CD14-positive monocyte (primary cell): ENCODE results near the gene GRAMD1A. TPM values are rescaled to one million over a fixed set of nuclear protein-coding genes. Genes with fewer than 3 reads are reported as not detected.

Source experiments
- DNase-seq, 3 donors: peaks; one replicate each; pipeline ENCODE4 v3.0.0-alpha.2; 2011 to 2022
- H2AFZ ChIP-seq: 2 replicates; pipeline ENCODE4 v1.6.0; 2012; ENCODE audit warnings: mild to moderate bottlenecking, low read depth, low read length, inconsistent platforms; ENCODE audit not compliant: insufficient read depth, poor library complexity, severe bottlenecking
- H3K27ac ChIP-seq, 2 donors: 1 replicate in 1 of 2; 2 replicates in 1 of 2; pipeline ENCODE4 v1.5.1; 2012 to 2013; ENCODE audit warnings: low read length in 2 of 2, control low read depth in 1 of 2, inconsistent platforms in 1 of 2, low read depth in 1 of 2, mild to moderate bottlenecking in 1 of 2
- H3K27me3 ChIP-seq, 2 donors: one replicate each; pipeline versions ENCODE4 v1.6.0 to v1.6.1; 2011 to 2013; ENCODE audit warnings: low read length in 2 of 2; ENCODE audit not compliant: control insufficient read depth in 2 of 2, insufficient read depth in 2 of 2
- H3K36me3 ChIP-seq, 2 donors: replicated peaks in 1 of 2; 1 replicate in 1 of 2; 2 replicates in 1 of 2; pipeline versions ENCODE4 v1.5.1 to v1.6.1; 2012 to 2013; ENCODE audit warnings: low read length in 2 of 2, control low read depth in 1 of 2, inconsistent platforms in 1 of 2, mild to moderate bottlenecking in 1 of 2; ENCODE audit not compliant: insufficient read depth in 2 of 2, control insufficient read depth in 1 of 2
- H3K4me1 ChIP-seq, 2 donors: 1 replicate in 1 of 2; 2 replicates in 1 of 2; pipeline versions ENCODE4 v1.5.1 to v1.6.1; 2012 to 2013; ENCODE audit warnings: low read length in 2 of 2, control low read depth in 1 of 2, inconsistent platforms in 1 of 2, mild to moderate bottlenecking in 1 of 2, moderate library complexity in 1 of 2; ENCODE audit not compliant: insufficient read depth in 2 of 2, control insufficient read depth in 1 of 2
- H3K4me2 ChIP-seq: replicated peaks from 2 replicates; pipeline ENCODE3; 2012; ENCODE audit warnings: low read length, moderate library complexity, mild to moderate bottlenecking; ENCODE audit not compliant: poor library complexity, severe bottlenecking; ENCODE audit errors: extremely low read depth
- H3K4me3 ChIP-seq, 3 experiments: fragments of 200-600 bp in 1 of 3; sonication (generic) in 1 of 3; replicated peaks in 1 of 3; 1 replicate in 2 of 3; 2 replicates in 1 of 3; pipeline ENCODE4 v1.5.1; 2011 to 2013; ENCODE audit warnings: low read length in 3 of 3, mild to moderate bottlenecking in 3 of 3, control low read depth in 2 of 3, low read depth in 2 of 3, inconsistent platforms in 1 of 3, moderate library complexity in 1 of 3
- H3K79me2 ChIP-seq: 2 replicates; pipeline ENCODE4 v1.6.0; 2012; ENCODE audit warnings: mild to moderate bottlenecking, control low read depth, inconsistent platforms, low read length, moderate library complexity; ENCODE audit not compliant: insufficient read depth
- H3K9ac ChIP-seq: 2 replicates; pipeline ENCODE4 v1.6.0; 2017; ENCODE audit warnings: low read length, mild to moderate bottlenecking; ENCODE audit not compliant: insufficient read depth, poor library complexity, severe bottlenecking
- H3K9me3 ChIP-seq, 2 donors: replicated peaks in 1 of 2; 1 replicate in 1 of 2; 2 replicates in 1 of 2; pipeline versions ENCODE4 v1.5.1 to v1.6.1; 2012 to 2013; ENCODE audit warnings: low read length in 2 of 2, control low read depth in 1 of 2; ENCODE audit not compliant: control insufficient read depth in 1 of 2, insufficient read depth in 1 of 2
- H4K20me1 ChIP-seq: 2 replicates; pipeline ENCODE4 v1.6.0; 2012; ENCODE audit warnings: mild to moderate bottlenecking, low read length, control low read depth, moderate library complexity; ENCODE audit not compliant: insufficient read depth
- H3K27ac Mint-ChIP-seq, 7 donors: one replicate each; pipeline ENCODE4 v1.8.0; 2020; ENCODE audit warnings: mild to moderate bottlenecking in 7 of 7, mixed read lengths in 7 of 7, moderate library complexity in 6 of 7, inconsistent platforms in 2 of 7
- H3K27me3 Mint-ChIP-seq, 3 donors: one replicate each; pipeline ENCODE4 v1.8.0; 2021 to 2022; ENCODE audit warnings: low read depth in 3 of 3, mild to moderate bottlenecking in 3 of 3, mixed read lengths in 3 of 3, moderate library complexity in 3 of 3, inconsistent platforms in 1 of 3
- H3K36me3 Mint-ChIP-seq, 2 donors: one replicate each; pipeline ENCODE4 v1.8.0; 2020; ENCODE audit warnings: mixed read lengths in 2 of 2, inconsistent platforms in 1 of 2, mild to moderate bottlenecking in 1 of 2
- H3K4me1 Mint-ChIP-seq: one replicate; pipeline ENCODE4 v1.8.0; 2020; ENCODE audit warnings: mild to moderate bottlenecking, mixed read lengths
- H3K4me3 Mint-ChIP-seq, 2 donors: one replicate each; pipeline ENCODE4 v1.8.0; 2020; ENCODE audit warnings: mild to moderate bottlenecking in 2 of 2, mixed read lengths in 2 of 2, moderate library complexity in 1 of 2
- H3K9me3 Mint-ChIP-seq, 7 donors: one replicate each; pipeline ENCODE4 v1.8.0; 2020 to 2022; ENCODE audit warnings: mixed read lengths in 7 of 7, mild to moderate bottlenecking in 6 of 7, moderate library complexity in 6 of 7, inconsistent platforms in 2 of 7
- WGBS: methylation state at CpG from one replicate; pipeline ENCODE4 v1.1.5; 2013; ENCODE audit warnings: missing lambda C conversion rate; ENCODE audit not compliant: insufficient coverage; 5-methylcytosine and 5-hydroxymethylcytosine counted together
- intact Hi-C, 2 donors: fragments of 100-400 bp; cut with micrococcal nuclease; formaldehyde crosslinking; loops; one replicate each; pipeline versions ENCODE4 v1.15.0 to v1.15.1; 2023
- polyA plus RNA-seq, 3 donors: library from polyadenylated mRNA; depleted of rRNA in 1 of 3; unstranded in 2 of 3; stranded (reverse) in 1 of 3; fragments of 300-500 nt in 2 of 3; fragments of >200 nt in 1 of 3; fragmentation: Illumina TruSeq in 2 of 3; gene quantifications; 1 replicate in 2 of 3; 2 replicates in 1 of 3; pipeline ENCODE4 v1.2.3, GENCODE V29; 2012 to 2021
- TF ChIP-seq, protein P1 (sequence below): fragments of 200-600 bp; IDR thresholded peaks from one replicate; pipeline ENCODE4 v1.8.0; 2022; ENCODE audit warnings: antibody characterized with exemption, mild to moderate bottlenecking

The GRAMD1A gene
- polyA plus RNA-seq, 3 donors: 9.3 to 73.9 (median 15.1) TPM

DNA sequence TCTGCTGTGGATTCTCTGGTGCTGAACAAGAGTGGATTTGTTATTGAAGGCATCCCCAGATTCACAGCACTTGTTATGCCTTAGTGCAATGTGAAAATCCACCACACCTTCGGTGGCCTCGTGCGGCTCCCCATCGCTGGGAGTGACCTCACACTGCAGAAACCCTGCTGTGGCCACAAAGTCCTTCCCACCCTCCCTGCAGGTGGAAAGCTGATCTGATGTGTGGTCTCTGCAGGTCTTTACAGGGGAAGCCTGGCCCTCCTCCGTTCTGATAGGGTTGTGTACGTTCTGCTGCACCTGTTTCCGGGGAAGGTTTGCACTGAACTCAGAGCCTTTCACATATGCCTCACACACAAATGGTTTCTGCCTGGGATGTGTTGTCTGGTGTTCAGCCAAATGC lies 41.1 kb upstream of the GRAMD1A start:
- Histone ChIP-seq H3K9me3 (peaks cover 65 to 73% of the 10 kb centered on the region in 2 donors), H4K20me1 (no peaks in the 10 kb centered on the region), H3K4me2 (no peak overlapping the region), H3K36me3 (peaks cover 26 to 51% of the 10 kb centered on the region in 2 donors), H3K9ac (no peak overlapping the region), H3K27ac (no peak overlapping the region), H2AFZ (no peak overlapping the region), H3K27me3 (no peaks in the 10 kb centered on the region), H3K4me1 (peaks cover 15 to 23% of the 10 kb centered on the region in 2 donors), H3K4me3 (peak overlapping the region in 1 of 3 experiments; percentile 49), H3K79me2 (no peaks in the 10 kb centered on the region)
- peaks cover 53 to 81% (median 73%) of the 10 kb centered on the region in 7 donors for H3K9me3 Mint-ChIP-seq
- no peak for DNase-seq
- TF ChIP-seq, protein P1, sequence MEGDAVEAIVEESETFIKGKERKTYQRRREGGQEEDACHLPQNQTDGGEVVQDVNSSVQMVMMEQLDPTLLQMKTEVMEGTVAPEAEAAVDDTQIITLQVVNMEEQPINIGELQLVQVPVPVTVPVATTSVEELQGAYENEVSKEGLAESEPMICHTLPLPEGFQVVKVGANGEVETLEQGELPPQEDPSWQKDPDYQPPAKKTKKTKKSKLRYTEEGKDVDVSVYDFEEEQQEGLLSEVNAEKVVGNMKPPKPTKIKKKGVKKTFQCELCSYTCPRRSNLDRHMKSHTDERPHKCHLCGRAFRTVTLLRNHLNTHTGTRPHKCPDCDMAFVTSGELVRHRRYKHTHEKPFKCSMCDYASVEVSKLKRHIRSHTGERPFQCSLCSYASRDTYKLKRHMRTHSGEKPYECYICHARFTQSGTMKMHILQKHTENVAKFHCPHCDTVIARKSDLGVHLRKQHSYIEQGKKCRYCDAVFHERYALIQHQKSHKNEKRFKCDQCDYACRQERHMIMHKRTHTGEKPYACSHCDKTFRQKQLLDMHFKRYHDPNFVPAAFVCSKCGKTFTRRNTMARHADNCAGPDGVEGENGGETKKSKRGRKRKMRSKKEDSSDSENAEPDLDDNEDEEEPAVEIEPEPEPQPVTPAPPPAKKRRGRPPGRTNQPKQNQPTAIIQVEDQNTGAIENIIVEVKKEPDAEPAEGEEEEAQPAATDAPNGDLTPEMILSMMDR: no peak
- peaks cover 1 to 4% (median 3%) of the 10 kb centered on the region in 3 donors for H3K27me3 Mint-ChIP-seq
- 100% methylated on average over 3 of the region's 7 CpGs for WGBS
- H3K27ac Mint-ChIP-seq: no peak overlapping the region
- H3K36me3 Mint-ChIP-seq: peaks cover 38 to 43% of the 10 kb centered on the region in 2 donors
- intact Hi-C loops: no loop called here
- peaks cover 19% of the 10 kb centered on the region for H3K4me1 Mint-ChIP-seq
- H3K4me3 Mint-ChIP-seq: no peak overlapping the region

DNA sequence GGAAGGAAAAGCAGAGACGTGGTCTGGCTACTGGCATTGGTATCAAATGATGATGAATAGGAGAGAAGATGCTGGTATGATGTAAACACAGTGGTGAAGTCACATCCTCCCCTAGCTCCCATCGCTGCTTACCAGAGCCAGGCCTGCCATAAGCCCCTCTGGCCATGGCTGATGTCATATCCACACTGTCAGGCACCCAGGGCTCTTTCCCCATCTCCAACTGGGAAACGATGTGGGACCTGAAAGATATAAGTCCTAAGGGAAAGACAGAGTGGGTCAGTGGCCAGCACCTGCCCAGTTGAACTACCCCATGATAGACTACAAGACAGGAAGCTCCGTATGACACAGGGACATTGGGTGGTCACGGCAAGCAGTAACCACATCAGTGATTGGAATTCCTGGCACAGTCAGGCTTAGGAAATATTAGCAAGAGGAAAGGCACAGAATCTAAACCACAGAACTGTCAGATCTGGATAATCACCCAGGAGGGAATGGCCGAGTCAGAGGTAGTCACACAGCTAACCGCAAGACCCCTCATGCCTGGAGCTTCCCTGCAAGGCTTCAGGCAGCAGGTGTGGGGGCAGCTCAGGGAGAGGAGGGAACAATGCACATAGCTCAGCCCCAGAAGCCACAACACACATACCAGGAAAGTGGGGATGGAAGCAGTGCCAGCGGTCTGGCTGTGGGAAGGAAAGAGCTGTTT lies 39.9 kb upstream of the GRAMD1A start:
- peak overlapping the region in 1 of 3 experiments; percentile 49 for H3K4me3 ChIP-seq
- no peaks in the 10 kb centered on the region for H3K79me2 ChIP-seq
- H3K36me3 ChIP-seq: peaks cover 26 to 51% of the 10 kb centered on the region in 2 donors
- DNase-seq: no peak
- WGBS: 95% methylated on average over 4 of the region's 8 CpGs
- Mint-ChIP-seq H3K4me1 (peaks cover 22% of the 10 kb centered on the region), H3K4me3 (no peak overlapping the region), H3K27ac (no peak overlapping the region), H3K9me3 (peaks cover 47 to 70% (median 61%) of the 10 kb centered on the region in 7 donors), H3K36me3 (peaks cover 38 to 41% of the 10 kb centered on the region in 2 donors), H3K27me3 (peaks cover 1 to 4% (median 3%) of the 10 kb centered on the region in 3 donors)
- H2AFZ ChIP-seq: no peak overlapping the region
- no peak overlapping the region for H3K27ac ChIP-seq
- no peaks in the 10 kb centered on the region for H4K20me1 ChIP-seq
- H3K27me3 ChIP-seq: no peaks in the 10 kb centered on the region
- TF ChIP-seq, protein P1: no peak
- H3K4me2 ChIP-seq: no peak overlapping the region
- peaks cover 18 to 23% of the 10 kb centered on the region in 2 donors for H3K4me1 ChIP-seq
- intact Hi-C loops: no loop called here
- no peak overlapping the region for H3K9ac ChIP-seq
- H3K9me3 ChIP-seq: peaks cover 57 to 61% of the 10 kb centered on the region in 2 donors
